Adipose tissue (tissue), 3 donors: ENCODE data around the gene PLD4. TPM values are rescaled to one million over a fixed set of nuclear protein-coding genes. Genes with fewer than 3 reads are reported as not detected.

ENCODE experiments used
- H3K27ac ChIP-seq: one replicate; pipeline ENCODE4 v1.5.1; 2013; ENCODE audit warnings: low read depth, low read length
- WGBS, 3 donors: extraction: QIAGEN DNeasy Blood & Tissue Kit; methylation state at CpG; one replicate each; pipeline ENCODE4 v1.1.7; 2013; 5-methylcytosine and 5-hydroxymethylcytosine counted together
- polyA plus RNA-seq, 3 donors: library from polyadenylated mRNA; stranded (reverse); fragments of 200-250 nt; gene quantifications; one replicate each; pipeline ENCODE4 v1.2.3, GENCODE V29; 2013
- donor health status: healthy with polysubstance abuse.
- donor health status: Bipolar disorder and iron deficiency.
- donor health status: healthy.

Gene PLD4
- polyA plus RNA-seq, 3 donors, result 0.07 to 0.15 TPM; not detected in 1

- no peak overlapping the region for H3K27ac ChIP-seq
- WGBS, 3 donors, result 77 to 87% (median 85%) methylated on average over 13 of the region's 13 CpGs
Measured at GRCh38 chr14:104965561-104966231, 41.0 kb downstream of the PLD4 start.

GRCh38 chr14:104966261-104966865 lies 41.7 kb downstream of the PLD4 start:
- 82 to 86% (median 83%) methylated on average over 9 of the region's 9 CpGs for WGBS, 3 donors
- no peak overlapping the region for H3K27ac ChIP-seq

GRCh38 chr14:104966981-104967385 lies 42.3 kb downstream of the PLD4 start:
- WGBS, 3 donors, result 39 to 62% (median 39%) methylated on average over 8 of the region's 8 CpGs

GRCh38 chr14:104967386-104968152 lies 42.9 kb downstream of the PLD4 start:
- WGBS, 3 donors, result 2 to 11% (median 3%) methylated on average over 35 to 36 of the region's 36 CpGs
- no peak overlapping the region for H3K27ac ChIP-seq

More at GRCh38 chr14:104966981-104967385, 42.3 kb downstream of the PLD4 start:
- H3K27ac ChIP-seq, result no peak overlapping the region

GRCh38 chr14:104968153-104968527 lies 43.5 kb downstream of the PLD4 start:
- no peak overlapping the region for H3K27ac ChIP-seq
- 8 to 24% (median 9%) methylated on average over 8 to 12 of the region's 12 CpGs for WGBS, 3 donors

- 49 to 69% (median 61%) methylated on average over 21 of the region's 21 CpGs for WGBS, 3 donors
- no peak overlapping the region for H3K27ac ChIP-seq
Measured at GRCh38 chr14:104968541-104969401, 44.1 kb downstream of the PLD4 start.

GRCh38 chr14:104969741-104970230 lies 45.1 kb downstream of the PLD4 start:
- WGBS, 3 donors, result 86 to 90% (median 86%) methylated on average over 9 to 10 of the region's 10 CpGs
- H3K27ac ChIP-seq, result no peak overlapping the region

- no peak overlapping the region for H3K27ac ChIP-seq
- WGBS, 3 donors, result 60 to 77% (median 63%) methylated on average over 19 of the region's 19 CpGs
Measured at GRCh38 chr14:104970231-104971068, 45.8 kb downstream of the PLD4 start.

GRCh38 chr14:104971447-104972240 lies 47.0 kb downstream of the PLD4 start:
- no peak overlapping the region for H3K27ac ChIP-seq
- WGBS, 3 donors, result 89 to 97% (median 92%) methylated on average over 12 of the region's 12 CpGs

GRCh38 chr14:104972301-104973134 lies 47.8 kb downstream of the PLD4 start:
- 57 to 62% (median 61%) methylated on average over 28 of the region's 28 CpGs for WGBS, 3 donors
- peak overlapping the region; percentile 68 for H3K27ac ChIP-seq

GRCh38 chr14:104973135-104973384 lies 48.4 kb downstream of the PLD4 start:
- H3K27ac ChIP-seq, result peak overlapping the region; percentile 68
- WGBS, 3 donors, result 47 to 64% (median 54%) methylated on average over 12 of the region's 12 CpGs

- 33 to 44% (median 34%) methylated on average over 21 to 23 of the region's 23 CpGs for WGBS, 3 donors
- peak overlapping the region; percentile 68 for H3K27ac ChIP-seq
Measured at GRCh38 chr14:104973385-104974145, 48.9 kb downstream of the PLD4 start.

GRCh38 chr14:104974146-104974541 lies 49.5 kb downstream of the PLD4 start:
- 61 to 64% (median 64%) methylated on average over 12 to 13 of the region's 13 CpGs for WGBS, 3 donors
- peak overlapping the region; percentile 51 for H3K27ac ChIP-seq

GRCh38 chr14:104974665-104975390 lies 50.1 kb downstream of the PLD4 start:
- WGBS, 3 donors, result 92 to 96% (median 93%) methylated on average over 12 to 14 of the region's 14 CpGs
- no peak overlapping the region for H3K27ac ChIP-seq
